Measurements from ENCODE around the gene CCNO. TPM values are rescaled to one million over a fixed set of nuclear protein-coding genes. Genes with fewer than 3 reads are reported as not detected.

Gene CCNO
- total RNA-seq, 1 donor from 2014 or later = 0.43 TPM

DNA sequence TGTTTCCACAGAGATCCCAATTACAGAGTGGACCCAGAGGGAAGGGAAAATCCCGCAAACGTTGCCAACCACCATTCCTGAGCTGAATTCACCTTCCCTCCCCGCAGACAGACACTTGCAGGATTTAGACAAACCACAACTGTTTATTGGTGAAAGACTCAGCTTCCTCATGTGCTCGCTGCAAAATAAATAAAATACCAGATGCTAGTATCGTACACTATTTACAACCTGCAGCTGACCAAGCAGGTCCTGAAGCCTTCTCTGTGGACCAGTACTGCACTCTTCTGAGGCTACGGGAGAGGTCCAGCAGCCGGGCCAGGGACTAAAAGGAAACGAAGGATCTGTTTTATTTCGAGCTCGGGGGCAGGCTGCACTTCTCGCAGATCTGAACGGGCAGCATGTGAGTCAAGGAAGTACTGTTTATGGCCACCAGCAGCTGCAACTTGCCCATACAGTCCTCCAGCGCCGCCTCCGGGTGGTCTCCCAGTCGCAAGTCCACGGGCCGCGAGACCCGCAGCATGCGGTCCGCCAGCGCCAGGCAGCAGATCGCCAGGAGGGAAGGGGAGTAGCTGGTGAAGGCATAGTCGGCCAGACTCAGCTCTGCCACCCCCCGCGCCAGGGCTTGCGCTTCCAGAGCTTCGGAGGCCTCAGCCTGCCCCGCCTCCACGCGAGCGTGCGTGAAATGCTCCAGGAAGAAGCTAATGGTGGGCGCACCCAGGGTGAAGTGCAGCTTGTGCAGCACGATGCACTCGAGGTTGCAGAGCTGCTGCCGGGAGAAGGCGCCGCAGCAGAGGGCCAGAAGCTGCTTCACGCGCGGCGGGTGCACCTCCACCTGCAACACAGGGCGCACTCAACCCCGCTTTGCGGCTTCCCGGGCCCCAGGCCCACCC, 2.1 kb downstream of the CCNO start:
- peaks cover 73% of the 10 kb centered on the region for H3K27me3 ChIP-seq (ENCODE audit: insufficient read depth, low read length)
- peaks cover 35% of the 10 kb centered on the region for H3K4me1 ChIP-seq (ENCODE audit: insufficient read depth, low read length)
- no peaks in the 10 kb centered on the region for H3K36me3 ChIP-seq (ENCODE audit: insufficient read depth, low read length)
- TF ChIP-seq EZH2 (IDR thresholded peaks at IDR 0.05; ENCODE audit: insufficient read depth, low read length) = peak; percentile 75
- TF ChIP-seq, protein P1, sequence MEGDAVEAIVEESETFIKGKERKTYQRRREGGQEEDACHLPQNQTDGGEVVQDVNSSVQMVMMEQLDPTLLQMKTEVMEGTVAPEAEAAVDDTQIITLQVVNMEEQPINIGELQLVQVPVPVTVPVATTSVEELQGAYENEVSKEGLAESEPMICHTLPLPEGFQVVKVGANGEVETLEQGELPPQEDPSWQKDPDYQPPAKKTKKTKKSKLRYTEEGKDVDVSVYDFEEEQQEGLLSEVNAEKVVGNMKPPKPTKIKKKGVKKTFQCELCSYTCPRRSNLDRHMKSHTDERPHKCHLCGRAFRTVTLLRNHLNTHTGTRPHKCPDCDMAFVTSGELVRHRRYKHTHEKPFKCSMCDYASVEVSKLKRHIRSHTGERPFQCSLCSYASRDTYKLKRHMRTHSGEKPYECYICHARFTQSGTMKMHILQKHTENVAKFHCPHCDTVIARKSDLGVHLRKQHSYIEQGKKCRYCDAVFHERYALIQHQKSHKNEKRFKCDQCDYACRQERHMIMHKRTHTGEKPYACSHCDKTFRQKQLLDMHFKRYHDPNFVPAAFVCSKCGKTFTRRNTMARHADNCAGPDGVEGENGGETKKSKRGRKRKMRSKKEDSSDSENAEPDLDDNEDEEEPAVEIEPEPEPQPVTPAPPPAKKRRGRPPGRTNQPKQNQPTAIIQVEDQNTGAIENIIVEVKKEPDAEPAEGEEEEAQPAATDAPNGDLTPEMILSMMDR (IDR thresholded peaks at IDR 0.05; ENCODE audit: insufficient read depth, low read depth, low read length) = no peak
- peaks cover 13% of the 10 kb centered on the region for H4K20me1 ChIP-seq (ENCODE audit: insufficient read depth, low read length)
- Mint-ChIP-seq H3K27me3 (ENCODE audit: low read depth, unreplicated experiment) (peaks cover 64% of the 10 kb centered on the region), H3K27ac (ENCODE audit: unreplicated experiment) (peak overlapping the region; percentile 75), H3K36me3 (ENCODE audit: low read depth, unreplicated experiment) (peaks cover 2% of the 10 kb centered on the region), H3K4me1 (ENCODE audit: low read depth, unreplicated experiment) (peaks cover 2% of the 10 kb centered on the region), H3K9me3 (ENCODE audit: unreplicated experiment) (peaks cover 12% of the 10 kb centered on the region), H3K4me3 (ENCODE audit: unreplicated experiment) (peak overlapping the region; percentile 87)
- FAIRE-seq (no peak), DNase-seq (ENCODE audit: low read depth) (no peak)
- H3K4me3 ChIP-seq (ENCODE audit: insufficient read depth, low read depth, low read length) = no peak overlapping the region
- no peaks in the 10 kb centered on the region for H3K79me2 ChIP-seq (ENCODE audit: insufficient read depth, low read length)
- H2AFZ ChIP-seq (ENCODE audit: low read depth, low read length) = peak overlapping the region; percentile 40
- H3K9me3 ChIP-seq (ENCODE audit: insufficient read depth, low read depth, low read length) = no peaks in the 10 kb centered on the region
- no peak overlapping the region for H3K9ac ChIP-seq (ENCODE audit: low read length)
- peak overlapping the region; percentile 97 for H3K4me2 ChIP-seq (ENCODE audit: low read length)
- no peak overlapping the region for H3K27ac ChIP-seq (ENCODE audit: low read depth, low read length)

DNA sequence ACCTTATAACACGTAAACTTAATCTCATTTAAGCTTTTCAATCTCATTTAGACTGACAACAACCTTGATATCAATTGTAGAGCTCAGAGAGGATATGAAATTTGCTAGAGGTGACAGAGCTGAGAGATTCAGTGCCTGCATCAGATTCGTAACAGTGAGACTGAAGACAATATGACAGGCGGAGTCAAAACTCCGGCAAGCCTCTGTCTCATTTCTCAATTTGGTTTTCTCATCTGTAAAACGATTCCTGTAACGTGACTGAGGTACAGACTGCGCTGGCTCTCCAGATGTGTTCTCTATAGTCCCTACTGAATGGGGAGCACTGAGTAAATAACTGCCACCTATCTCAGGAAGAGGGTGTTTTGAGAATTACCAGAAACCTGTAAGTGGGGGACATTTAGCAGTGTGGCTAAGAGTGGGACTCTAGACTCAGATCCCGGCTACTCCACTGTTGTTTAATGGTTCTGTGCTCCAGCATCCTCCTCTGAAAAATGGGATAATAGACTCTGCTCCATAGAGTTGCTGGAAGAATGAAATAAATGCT, 3.2 kb downstream of the CCNO start:
- Mint-ChIP-seq H3K36me3 (ENCODE audit: low read depth, unreplicated experiment) (peaks cover 2% of the 10 kb centered on the region), H3K4me3 (ENCODE audit: unreplicated experiment) (no peak overlapping the region), H3K4me1 (ENCODE audit: low read depth, unreplicated experiment) (peaks cover 2% of the 10 kb centered on the region), H3K27me3 (ENCODE audit: low read depth, unreplicated experiment) (peaks cover 70% of the 10 kb centered on the region), H3K27ac (ENCODE audit: unreplicated experiment) (peak overlapping the region; percentile 34), H3K9me3 (ENCODE audit: unreplicated experiment) (peaks cover 13% of the 10 kb centered on the region)
- no peak for TF ChIP-seq EZH2 (IDR thresholded peaks at IDR 0.05; ENCODE audit: insufficient read depth, low read length)
- TF ChIP-seq, protein P1 (IDR thresholded peaks at IDR 0.05; ENCODE audit: insufficient read depth, low read depth, low read length) = no peak
- Histone ChIP-seq H3K27ac (ENCODE audit: low read depth, low read length) (no peak overlapping the region), H3K4me1 (ENCODE audit: insufficient read depth, low read length) (peaks cover 35% of the 10 kb centered on the region), H3K79me2 (ENCODE audit: insufficient read depth, low read length) (no peaks in the 10 kb centered on the region), H3K27me3 (ENCODE audit: insufficient read depth, low read length) (peaks cover 82% of the 10 kb centered on the region), H2AFZ (ENCODE audit: low read depth, low read length) (no peak overlapping the region), H3K9me3 (ENCODE audit: insufficient read depth, low read depth, low read length) (no peaks in the 10 kb centered on the region), H3K36me3 (ENCODE audit: insufficient read depth, low read length) (no peaks in the 10 kb centered on the region), H3K9ac (ENCODE audit: low read length) (no peak overlapping the region), H3K4me3 (ENCODE audit: insufficient read depth, low read depth, low read length) (no peak overlapping the region), H4K20me1 (ENCODE audit: insufficient read depth, low read length) (peaks cover 20% of the 10 kb centered on the region), H3K4me2 (ENCODE audit: low read length) (no peak overlapping the region)
- DNase-seq (ENCODE audit: low read depth) = no peak
- FAIRE-seq = no peak

Measured in astrocyte (in vitro differentiated cells and primary cell).